ENCODE data around the gene CD58. TPM values are rescaled to one million over a fixed set of nuclear protein-coding genes. Genes with fewer than 3 reads are reported as not detected.
"Not testable (repeated sequence)": the region's sequence is repeated elsewhere in the genome, so short reads cannot be mapped to it uniquely, and the experiment has no call there.

CD58 gene
- total RNA-seq, result 10 to 100 TPM; 23.7 to 33.4 (median 28.0) TPM

- peak; percentile 92 to 93 for DNase-seq (ENCODE audit: low spot score in 2 of 2)
These were observed at the start of gene CD58 for GRCh38 chr1:116570358-116571214. Gene CD58 (minus strand): TSS chr1:116571026. CDS start chr1:116570972, 54 bp downstream.

DNA sequence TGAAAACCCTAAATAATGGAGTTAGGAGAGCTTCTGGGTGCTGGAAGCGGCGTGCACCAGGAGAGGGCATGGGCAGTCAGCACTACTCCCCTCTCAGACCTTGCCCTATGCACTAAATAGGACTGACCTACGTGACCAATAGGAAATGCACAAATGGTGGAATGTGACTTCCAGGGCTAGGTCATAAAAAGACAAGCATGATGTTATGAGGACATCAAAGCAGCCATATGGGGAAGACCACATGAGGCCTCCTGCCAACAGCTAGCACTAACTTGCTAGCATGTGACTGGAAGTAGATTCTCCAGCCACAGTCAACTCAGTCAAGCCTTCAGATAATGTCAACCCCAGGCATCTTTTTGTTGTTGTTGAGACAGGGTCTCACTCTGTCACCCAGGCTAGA is 49.6 kb upstream of the CD58 start:
- WGBS, result no CpG with 5 or more reads among the region's 3 CpGs
- not testable (repeated sequence) for DNase-seq (ENCODE audit: low spot score in 2 of 2); H3K27me3 ChIP-seq; H3K36me3 ChIP-seq; H3K27ac ChIP-seq; H3K9me3 ChIP-seq; H3K4me3 ChIP-seq
- peaks cover 18% of the 10 kb centered on the region for H3K4me1 ChIP-seq

More at GRCh38 chr1:116570358-116571214, at the start of gene CD58:
- H3K4me1 ChIP-seq, result peaks cover 39% of the 10 kb centered on the region
- no peaks in the 10 kb centered on the region for H3K36me3 ChIP-seq
- WGBS, result 3% methylated on average over 30 of the region's 90 CpGs
- peak in 1 of 2 donors; percentile 58 for TF ChIP-seq POLR2A (IDR thresholded peaks at IDR 0.05)
- peak in 1 of 3 donors; percentile 49 for TF ChIP-seq POLR2AphosphoS5 (IDR thresholded peaks at IDR 0.05)
- TF ChIP-seq CTCF (IDR thresholded peaks at IDR 0.05), result peak; percentile 54 to 88
- TF ChIP-seq EP300 (IDR thresholded peaks at IDR 0.05), result no peak
- no peaks in the 10 kb centered on the region for H3K9me3 ChIP-seq
- H3K27me3 ChIP-seq, result no peaks in the 10 kb centered on the region
- peak within 1 kb of the TSS; percentile 99 for H3K27ac ChIP-seq
- H3K4me3 ChIP-seq, result peak within 1 kb of the TSS; percentile 99

GRCh38 chr1:116619106-116619505 is 48.3 kb upstream of the CD58 start:
- not testable (repeated sequence) for H3K27me3 ChIP-seq; DNase-seq (ENCODE audit: low spot score in 2 of 2); H3K9me3 ChIP-seq; H3K27ac ChIP-seq; H3K4me3 ChIP-seq; H3K36me3 ChIP-seq
- WGBS, result 46% methylated on average over 4 of the region's 4 CpGs
- peaks cover 13% of the 10 kb centered on the region for H3K4me1 ChIP-seq

- H3K4me1 ChIP-seq, result peaks cover 12% of the 10 kb centered on the region
- H3K4me3 ChIP-seq; H3K27ac ChIP-seq; H3K36me3 ChIP-seq; H3K27me3 ChIP-seq; DNase-seq (ENCODE audit: low spot score in 2 of 2); H3K9me3 ChIP-seq: not testable (repeated sequence)
- WGBS, result 77% methylated on average over 5 of the region's 5 CpGs
These were observed 47.0 kb upstream of the CD58 start for GRCh38 chr1:116617808-116618207.

DNA sequence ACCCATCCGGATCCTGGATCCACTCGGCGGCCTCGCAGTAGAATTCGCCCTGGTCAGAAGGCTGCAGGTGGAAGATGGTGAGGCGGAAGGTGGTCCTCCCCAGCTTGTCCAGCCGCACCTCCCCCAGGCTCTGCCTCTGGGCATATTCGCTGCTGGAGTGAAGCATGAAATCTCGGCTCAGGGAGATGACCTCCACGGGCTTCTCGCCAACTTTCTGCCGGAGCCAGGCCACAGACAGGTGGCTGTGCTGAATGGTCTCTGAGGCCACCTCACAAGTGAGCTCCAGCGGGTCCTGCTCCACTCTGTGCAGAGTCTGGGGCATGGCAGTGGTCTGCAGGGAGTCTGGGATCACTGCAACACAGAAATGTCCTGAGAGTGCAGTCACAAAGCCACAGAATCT is 43.0 kb upstream of the CD58 start:
- DNase-seq (ENCODE audit: low spot score in 2 of 2); H3K36me3 ChIP-seq; H3K9me3 ChIP-seq; H3K4me1 ChIP-seq; H3K27me3 ChIP-seq; H3K27ac ChIP-seq; H3K4me3 ChIP-seq: not testable (repeated sequence)
- WGBS, result 90% methylated on average over 8 of the region's 13 CpGs

GRCh38 chr1:116609801-116610371 is 39.1 kb upstream of the CD58 start:
- H3K27me3 ChIP-seq; H3K27ac ChIP-seq; H3K4me1 ChIP-seq; DNase-seq (ENCODE audit: low spot score in 2 of 2); H3K9me3 ChIP-seq; H3K4me3 ChIP-seq: not testable (repeated sequence)
- WGBS, result 88% methylated on average over 6 of the region's 6 CpGs
- H3K36me3 ChIP-seq, result peaks cover 10% of the 10 kb centered on the region

DNA sequence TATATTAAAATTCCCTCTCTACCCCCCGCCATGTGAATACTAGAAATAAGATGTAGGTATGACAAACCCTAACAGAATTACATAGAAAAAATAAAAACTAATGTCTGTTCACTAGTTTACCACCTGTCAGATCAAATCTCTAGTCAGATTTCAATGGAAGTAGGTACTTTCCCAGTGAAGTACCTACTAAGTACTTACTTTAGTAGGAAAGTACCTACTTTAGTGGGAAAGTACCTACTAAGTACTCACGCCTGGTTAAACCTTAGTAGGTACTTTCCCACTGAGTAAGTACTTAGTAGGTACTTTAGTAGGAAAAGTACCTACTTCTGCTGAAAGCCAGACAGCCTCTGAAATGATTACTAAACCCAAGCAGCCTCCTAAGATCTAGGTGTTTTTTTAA is 38.0 kb upstream of the CD58 start:
- H3K27me3 ChIP-seq; DNase-seq (ENCODE audit: low spot score in 2 of 2); H3K9me3 ChIP-seq; H3K36me3 ChIP-seq; H3K4me1 ChIP-seq; H3K4me3 ChIP-seq; H3K27ac ChIP-seq: not testable (repeated sequence)
- 86% methylated on average over 2 of the region's 2 CpGs for WGBS

GRCh38 chr1:116608151-116608550 is 37.3 kb upstream of the CD58 start:
- not testable (repeated sequence) for H3K27ac ChIP-seq; H3K27me3 ChIP-seq; DNase-seq (ENCODE audit: low spot score in 2 of 2); H3K9me3 ChIP-seq; H3K36me3 ChIP-seq; H3K4me3 ChIP-seq; H3K4me1 ChIP-seq
- 91% methylated on average over 4 of the region's 12 CpGs for WGBS

DNA sequence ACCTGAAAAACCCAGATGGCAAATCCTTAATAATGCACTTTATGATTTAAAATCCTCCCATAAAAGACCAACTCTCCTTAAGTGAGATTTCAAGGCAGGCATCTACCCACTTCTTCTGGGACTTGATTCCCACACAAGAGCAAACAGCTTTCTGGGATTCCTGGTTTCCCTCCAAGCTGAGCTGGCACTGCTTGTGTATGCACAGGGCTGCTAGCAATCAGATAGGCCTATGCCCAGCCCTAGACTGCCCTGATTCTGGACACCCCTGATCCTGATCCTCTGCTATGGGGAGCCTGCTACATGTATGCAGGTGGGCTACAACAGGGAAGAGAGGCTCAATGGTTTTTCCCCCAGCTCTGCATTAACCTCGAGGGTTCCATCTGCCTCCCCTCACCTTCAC is 36.6 kb upstream of the CD58 start:
- H3K9me3 ChIP-seq; H3K36me3 ChIP-seq; H3K4me3 ChIP-seq; H3K27ac ChIP-seq; H3K27me3 ChIP-seq; DNase-seq (ENCODE audit: low spot score in 2 of 2); H3K4me1 ChIP-seq: not testable (repeated sequence)
- 91% methylated on average over 1 of the region's 1 CpG for WGBS

GRCh38 chr1:116606067-116606466 is 35.2 kb upstream of the CD58 start:
- H3K36me3 ChIP-seq; H3K27ac ChIP-seq; H3K4me3 ChIP-seq; H3K27me3 ChIP-seq; DNase-seq (ENCODE audit: low spot score in 2 of 2); H3K4me1 ChIP-seq; H3K9me3 ChIP-seq: not testable (repeated sequence)
- 80% methylated on average over 8 of the region's 8 CpGs for WGBS

Data from suprapubic skin (tissue), 4 donors.